Measurements from ENCODE around the gene ZNG1A. TPM values are rescaled to one million over a fixed set of nuclear protein-coding genes. Genes with fewer than 3 reads are reported as not detected.
A peak's percentile ranks its signal among the peaks of the same experiment; 100 is the strongest.
"Not testable (repeated sequence)": the region's sequence is repeated elsewhere in the genome, so short reads cannot be mapped to it uniquely, and the experiment has no call there.

The ZNG1A gene
- total and polyA plus RNA-seq, 10 donors = 24.0 to 52.3 (median 35.4) TPM

DNA sequence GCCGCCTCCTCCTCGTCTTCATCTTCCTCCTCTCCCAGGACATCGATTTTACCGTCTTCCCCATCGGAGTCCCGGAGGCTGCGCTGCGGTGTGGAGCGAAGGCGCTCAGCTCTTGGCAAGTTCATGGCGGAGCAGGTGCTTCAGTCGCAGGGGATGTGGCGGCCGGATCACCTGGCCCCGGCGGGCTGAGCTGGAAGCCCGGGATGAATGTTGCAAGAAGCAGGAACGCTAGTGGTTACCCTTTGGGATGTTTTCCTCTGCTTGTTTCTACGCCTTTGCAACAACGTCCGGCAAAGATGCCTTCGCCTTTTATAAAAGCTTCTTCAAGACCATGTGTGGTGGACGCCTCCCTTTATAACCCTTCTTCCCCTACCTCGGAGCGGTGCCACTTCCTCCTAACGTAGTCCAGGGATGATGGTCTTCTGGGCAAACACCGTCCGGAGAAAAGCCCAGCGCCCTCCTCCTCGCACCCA lies 60.8 kb downstream of the ZNG1A start, which contains the start of gene FOXD4:
FOXD4 (minus strand) TSS at position 423 of the 473 bp plus-strand sequence; CDS start at position 125, 298 bp downstream.
- H3K36me3 ChIP-seq; H3K9me3 ChIP-seq; intact Hi-C loops (cut with DNase I; ENCODE audit: low total_unique reads); DNase-seq; H3K27ac ChIP-seq: not testable (repeated sequence)
- Histone ChIP-seq H3K4me3 (peak within 1 kb of the TSS in 2 of 8 donors; percentile 13 to 45), H3K4me1 (peaks cover 5 to 44% (median 29%) of the 10 kb centered on the region in 6 donors), H3K27me3 (replicated peaks in 1 of 7) (peaks cover 15 to 53% (median 42%) of the 10 kb centered on the region in 7 donors)
- 15 to 45% (median 28%) methylated on average over 13 to 28 of the region's 30 CpGs for WGBS, 5 donors

DNA sequence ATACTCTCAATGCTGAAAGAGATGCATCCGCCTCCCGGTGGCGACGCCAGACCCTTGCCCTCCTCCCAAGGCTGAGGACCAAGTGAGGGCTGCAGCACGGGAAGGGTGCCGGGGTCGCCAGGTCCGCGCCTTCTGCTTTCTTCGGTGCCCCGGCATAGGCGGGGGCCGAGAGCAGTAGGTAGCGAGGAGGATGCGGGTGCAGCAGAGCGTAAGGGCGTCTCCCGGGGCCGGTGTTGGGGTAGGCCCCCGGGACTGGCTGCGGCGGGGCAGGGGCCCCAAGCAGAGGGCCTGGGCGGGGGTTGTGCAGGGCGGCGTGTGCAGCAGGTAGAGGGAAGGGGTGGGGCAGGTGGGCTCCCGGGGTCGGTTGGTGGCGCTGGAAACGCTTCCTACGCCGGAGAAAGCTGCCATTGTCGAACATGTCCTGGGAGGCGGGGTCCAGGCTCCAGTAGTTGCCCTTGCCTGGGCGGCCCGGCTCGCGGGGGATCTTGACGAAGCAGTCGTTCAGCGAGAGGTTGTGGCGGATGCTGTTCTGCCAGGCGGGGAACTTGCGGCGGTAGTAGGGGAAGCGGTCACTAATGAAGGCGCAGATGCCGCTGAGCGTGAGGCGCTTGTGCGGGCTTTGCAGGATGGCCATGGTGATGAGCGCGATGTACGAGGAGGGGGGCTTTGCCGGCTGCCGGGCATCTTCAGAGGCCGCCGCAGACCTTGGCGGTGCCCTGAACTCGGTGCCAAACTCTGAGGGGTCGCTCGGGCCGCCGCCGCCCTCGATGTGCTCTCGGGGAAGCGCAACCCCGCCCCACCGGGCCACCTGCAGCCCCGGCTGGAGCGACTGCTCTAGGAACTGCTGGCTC lies 61.5 kb downstream of the ZNG1A start:
- intact Hi-C loops (cut with DNase I; ENCODE audit: low total_unique reads); H3K27ac ChIP-seq; H3K9me3 ChIP-seq; H3K36me3 ChIP-seq: not testable (repeated sequence)
- Histone ChIP-seq H3K4me1 (peaks cover 5 to 48% (median 29%) of the 10 kb centered on the region in 6 donors), H3K27me3 (replicated peaks in 1 of 7) (peaks cover 15 to 60% (median 48%) of the 10 kb centered on the region in 7 donors), H3K4me3 (peak overlapping the region in 2 of 8 donors; percentile 13 to 45)
- DNase-seq = peak; percentile 84
- WGBS, 5 donors = 2 to 4% (median 2%) methylated on average over 10 to 67 of the region's 71 CpGs

DNA sequence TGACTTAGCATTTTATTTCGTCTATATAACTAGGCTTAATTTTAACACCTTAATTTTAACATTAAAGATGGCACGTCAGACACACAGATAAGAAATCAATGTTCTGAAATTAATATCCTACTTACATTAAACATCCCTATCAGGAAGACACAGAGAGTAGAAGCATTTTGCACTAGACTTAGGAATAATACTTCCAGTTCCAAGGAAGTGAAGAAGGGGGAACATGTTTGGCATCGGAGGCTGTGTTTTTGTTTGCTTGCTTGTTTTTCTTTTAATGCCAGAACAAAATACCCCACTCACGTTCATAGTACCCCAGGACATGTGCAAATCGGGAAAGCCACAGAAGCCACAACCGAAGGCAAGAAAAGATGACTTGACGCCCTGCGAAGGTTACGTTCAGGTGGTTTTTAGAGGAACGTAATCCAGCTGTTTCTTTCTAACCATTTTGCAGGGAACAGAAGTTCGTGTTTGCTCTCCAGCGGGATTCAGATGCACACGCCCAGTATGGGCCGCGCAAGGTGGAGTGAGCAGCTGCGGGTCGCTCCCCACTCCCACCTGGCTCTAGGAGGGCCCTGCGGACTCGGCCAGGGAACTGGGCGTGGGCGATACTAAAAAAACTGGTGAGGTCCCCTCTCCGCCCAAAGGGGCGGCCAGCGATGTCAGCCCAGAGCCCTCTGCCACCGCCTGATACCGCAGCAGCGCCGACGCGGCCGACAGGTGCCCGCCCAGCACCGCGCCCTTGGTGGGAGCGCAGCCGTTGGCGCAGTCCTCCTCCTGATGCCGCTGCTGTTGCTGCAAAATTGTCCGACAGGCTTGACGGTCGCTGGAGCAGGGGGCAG lies 62.4 kb downstream of the ZNG1A start:
- H3K9me3 ChIP-seq; intact Hi-C loops (cut with DNase I; ENCODE audit: low total_unique reads); H3K27ac ChIP-seq; DNase-seq; H3K36me3 ChIP-seq: not testable (repeated sequence)
- peaks cover 15 to 66% (median 49%) of the 10 kb centered on the region in 7 donors for H3K27me3 ChIP-seq (replicated peaks in 1 of 7)
- peaks cover 5 to 48% (median 29%) of the 10 kb centered on the region in 6 donors for H3K4me1 ChIP-seq
- 9 to 18% (median 12%) methylated on average over 18 to 40 of the region's 41 CpGs for WGBS, 5 donors
- peak overlapping the region in 1 of 8 donors; percentile 19 for H3K4me3 ChIP-seq

DNA sequence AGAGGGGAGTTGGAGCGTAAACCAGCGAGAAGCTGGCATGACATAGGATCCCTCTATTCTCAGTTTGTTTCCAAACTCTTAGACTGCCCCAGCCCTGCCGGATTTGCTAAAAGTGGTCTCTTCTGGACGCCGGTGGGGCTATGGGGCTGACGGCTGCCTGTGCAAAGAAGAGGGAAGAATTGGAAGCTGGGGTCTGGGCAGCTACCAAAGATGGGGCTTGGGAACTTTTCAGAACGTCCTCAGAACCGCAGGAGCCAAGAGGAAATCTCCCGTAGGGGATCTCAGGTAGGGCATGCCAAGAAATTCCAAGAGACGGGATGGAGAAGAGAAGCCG lies 63.8 kb downstream of the ZNG1A start:
- H3K9me3 ChIP-seq; DNase-seq; H3K36me3 ChIP-seq; intact Hi-C loops (cut with DNase I; ENCODE audit: low total_unique reads): not testable (repeated sequence)
- H3K4me1 ChIP-seq = peaks cover 5 to 48% (median 29%) of the 10 kb centered on the region in 6 donors
- peak overlapping the region in 4 of 8 donors; percentile 59 to 73 (median 72) for H3K27ac ChIP-seq
- H3K4me3 ChIP-seq = peak overlapping the region in 4 of 8 donors; percentile 49 to 74 (median 56)
- 8 to 18% (median 12%) methylated on average over 9 to 11 of the region's 11 CpGs for WGBS, 5 donors
- peaks cover 15 to 74% (median 49%) of the 10 kb centered on the region in 7 donors for H3K27me3 ChIP-seq (replicated peaks in 1 of 7)

DNA sequence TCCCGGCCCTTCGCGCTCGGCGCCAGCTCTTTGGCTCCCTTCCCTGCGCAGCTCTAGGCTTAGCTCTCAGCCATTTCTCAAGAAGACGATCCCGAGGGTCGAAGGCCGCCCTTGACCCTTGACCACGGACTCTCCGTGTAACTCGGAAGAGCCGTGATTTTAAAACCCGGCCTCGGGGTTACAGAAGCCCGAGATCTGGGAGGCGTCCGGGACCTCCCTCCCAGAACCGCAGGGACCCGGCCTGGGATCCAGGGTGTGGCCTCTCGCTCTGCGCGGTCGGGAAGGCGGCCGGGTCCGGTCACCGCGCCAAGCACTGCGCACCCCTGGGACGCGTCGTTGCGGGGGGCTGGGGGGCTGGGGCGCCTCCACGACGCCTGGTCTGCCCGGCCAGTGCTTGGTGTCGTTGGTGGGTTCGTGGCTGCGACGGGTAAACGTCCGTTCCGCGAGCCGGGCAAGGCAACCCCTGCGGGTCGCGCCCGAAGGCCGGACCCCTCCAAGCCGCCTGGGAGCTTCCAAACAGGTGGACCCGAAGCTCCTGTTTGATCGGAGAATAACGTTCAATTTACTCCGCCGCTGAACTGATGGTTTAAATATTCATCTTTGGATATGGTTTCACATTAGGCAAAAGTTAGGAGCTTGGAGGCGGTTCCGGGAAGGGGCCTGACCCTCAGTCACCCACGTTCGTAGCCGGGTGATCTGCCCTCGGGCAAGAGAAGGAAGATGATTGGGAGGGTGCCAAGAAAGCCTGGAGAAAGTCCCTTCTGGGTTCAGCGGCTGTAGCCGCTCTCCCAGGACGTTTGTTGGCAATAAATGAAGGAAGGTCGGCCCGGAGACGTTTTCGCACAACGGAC lies 64.4 kb downstream of the ZNG1A start:
- H3K36me3 ChIP-seq; intact Hi-C loops (cut with DNase I; ENCODE audit: low total_unique reads); H3K9me3 ChIP-seq: not testable (repeated sequence)
- Histone ChIP-seq H3K4me1 (peaks cover 5 to 48% (median 29%) of the 10 kb centered on the region in 6 donors), H3K27me3 (replicated peaks in 1 of 7) (peaks cover 15 to 80% (median 49%) of the 10 kb centered on the region in 7 donors), H3K27ac (peak overlapping the region in 6 of 8 donors; percentile 59 to 73 (median 70)), H3K4me3 (peak overlapping the region; percentile 32 to 74 (median 51))
- DNase-seq = peak; percentile 75
- WGBS, 5 donors = 2 to 5% (median 4%) methylated on average over 38 to 73 of the region's 73 CpGs
